Measurements from ENCODE around the gene PRMT9.

Gene PRMT9

GRCh38 chr4:147683717-147684700, at the start of gene PRMT9:
Gene PRMT9 (minus strand): TSS chr4:147684163. CDS start chr4:147683987, 176 bp downstream.
- DNase-seq (ENCODE audit: low spot score in 2 of 2) = peak; percentile 79 to 92
- peak within 1 kb of the TSS; percentile 92 for H3K4me3 Mint-ChIP-seq
- H3K4me1 Mint-ChIP-seq = peaks cover 38% of the 10 kb centered on the region
- peak; percentile 99 for ATAC-seq
- H3K36me3 Mint-ChIP-seq = peaks cover 4% of the 10 kb centered on the region
- H3K9me3 Mint-ChIP-seq = no peaks in the 10 kb centered on the region
- peak within 1 kb of the TSS; percentile 94 for H3K27ac Mint-ChIP-seq

- Mint-ChIP-seq H3K4me3 (peak overlapping the region; percentile 87), H3K27ac (peak overlapping the region; percentile 55), H3K4me1 (peaks cover 41% of the 10 kb centered on the region), H3K9me3 (no peaks in the 10 kb centered on the region), H3K36me3 (no peaks in the 10 kb centered on the region)
- peak; percentile 42 for ATAC-seq
- DNase-seq (ENCODE audit: low spot score in 2 of 2) = no peak
These were observed 48.7 kb upstream of the PRMT9 start for GRCh38 chr4:147732518-147733235.

- peak; percentile 54 to 85 for DNase-seq (ENCODE audit: low spot score in 2 of 2)
- Mint-ChIP-seq H3K27ac (peak within 1 kb of the TSS; percentile 93), H3K4me3 (peak within 1 kb of the TSS; percentile 87), H3K4me1 (peaks cover 41% of the 10 kb centered on the region), H3K36me3 (no peaks in the 10 kb centered on the region), H3K9me3 (no peaks in the 10 kb centered on the region)
- peak; percentile 87 for ATAC-seq
These were observed 47.9 kb upstream of the PRMT9 start, which contains the start of gene ARHGAP10 for GRCh38 chr4:147731580-147732517. Gene ARHGAP10 (plus strand): TSS chr4:147732088. CDS start chr4:147732302, 214 bp downstream.

- no peaks in the 10 kb centered on the region for H3K36me3 Mint-ChIP-seq
- peaks cover 26% of the 10 kb centered on the region for H3K4me1 Mint-ChIP-seq
- no peaks in the 10 kb centered on the region for H3K9me3 Mint-ChIP-seq
- ATAC-seq = no peak
- no peak overlapping the region for H3K27ac Mint-ChIP-seq
- no peak overlapping the region for H3K4me3 Mint-ChIP-seq
- no peak for DNase-seq (ENCODE audit: low spot score in 2 of 2)
These were observed 46.4 kb upstream of the PRMT9 start for GRCh38 chr4:147730333-147730732.

- H3K4me1 Mint-ChIP-seq = no peaks in the 10 kb centered on the region
- no peak overlapping the region for H3K27ac Mint-ChIP-seq
- H3K4me3 Mint-ChIP-seq = no peak overlapping the region
- DNase-seq (ENCODE audit: low spot score in 2 of 2) (no peak), ATAC-seq (no peak)
- H3K36me3 Mint-ChIP-seq = no peaks in the 10 kb centered on the region
- no peaks in the 10 kb centered on the region for H3K9me3 Mint-ChIP-seq
These were observed 43.6 kb upstream of the PRMT9 start for GRCh38 chr4:147727476-147728028.

GRCh38 chr4:147725673-147726072, 41.7 kb upstream of the PRMT9 start:
- Mint-ChIP-seq H3K4me3 (no peak overlapping the region), H3K9me3 (no peaks in the 10 kb centered on the region), H3K36me3 (no peaks in the 10 kb centered on the region), H3K4me1 (no peaks in the 10 kb centered on the region), H3K27ac (no peak overlapping the region)
- ATAC-seq = no peak
- no peak for DNase-seq (ENCODE audit: low spot score in 2 of 2)

- no peaks in the 10 kb centered on the region for H3K4me1 Mint-ChIP-seq
- H3K4me3 Mint-ChIP-seq = no peak overlapping the region
- DNase-seq (ENCODE audit: low spot score in 2 of 2) (no peak), ATAC-seq (no peak)
- no peak overlapping the region for H3K27ac Mint-ChIP-seq
- no peaks in the 10 kb centered on the region for H3K9me3 Mint-ChIP-seq
- no peaks in the 10 kb centered on the region for H3K36me3 Mint-ChIP-seq
These were observed 40.7 kb upstream of the PRMT9 start for GRCh38 chr4:147724468-147725201.

- ATAC-seq (no peak), DNase-seq (ENCODE audit: low spot score in 2 of 2) (no peak)
- Mint-ChIP-seq H3K36me3 (no peaks in the 10 kb centered on the region), H3K4me1 (no peaks in the 10 kb centered on the region), H3K4me3 (no peak overlapping the region), H3K27ac (no peak overlapping the region), H3K9me3 (no peaks in the 10 kb centered on the region)
These were observed 39.4 kb upstream of the PRMT9 start for GRCh38 chr4:147723326-147723725.

GRCh38 chr4:147717878-147718277, 33.9 kb upstream of the PRMT9 start:
- Mint-ChIP-seq H3K4me1 (peaks cover 11% of the 10 kb centered on the region), H3K27ac (no peak overlapping the region), H3K4me3 (no peak overlapping the region), H3K9me3 (no peaks in the 10 kb centered on the region), H3K36me3 (no peaks in the 10 kb centered on the region)
- no peak for ATAC-seq
- DNase-seq (ENCODE audit: low spot score in 2 of 2) = no peak

- H3K27ac Mint-ChIP-seq = no peak overlapping the region
- no peak for DNase-seq (ENCODE audit: low spot score in 2 of 2)
- H3K4me3 Mint-ChIP-seq = no peak overlapping the region
These were observed 30.8 kb upstream of the PRMT9 start for GRCh38 chr4:147714575-147715401.

GRCh38 chr4:147709999-147710398, 26.0 kb upstream of the PRMT9 start:
- ATAC-seq = no peak
- peak in 1 of 2 donors; percentile 47 for DNase-seq (ENCODE audit: low spot score in 2 of 2)
- no peak overlapping the region for H3K4me3 Mint-ChIP-seq
- H3K36me3 Mint-ChIP-seq = no peaks in the 10 kb centered on the region
- peaks cover 8% of the 10 kb centered on the region for H3K4me1 Mint-ChIP-seq
- H3K9me3 Mint-ChIP-seq = no peaks in the 10 kb centered on the region
- no peak overlapping the region for H3K27ac Mint-ChIP-seq

More at GRCh38 chr4:147714575-147715401, 30.8 kb upstream of the PRMT9 start:
- Mint-ChIP-seq H3K4me1 (peaks cover 11% of the 10 kb centered on the region), H3K9me3 (no peaks in the 10 kb centered on the region), H3K36me3 (no peaks in the 10 kb centered on the region)
- no peak for ATAC-seq

GRCh38 chr4:147707892-147708672, 24.1 kb upstream of the PRMT9 start:
- ATAC-seq (peak; percentile 53), DNase-seq (ENCODE audit: low spot score in 2 of 2) (peak; percentile 31 to 59)
- no peak overlapping the region for H3K27ac Mint-ChIP-seq
- no peak overlapping the region for H3K4me3 Mint-ChIP-seq
- H3K9me3 Mint-ChIP-seq = no peaks in the 10 kb centered on the region
- H3K4me1 Mint-ChIP-seq = peaks cover 8% of the 10 kb centered on the region
- no peaks in the 10 kb centered on the region for H3K36me3 Mint-ChIP-seq

GRCh38 chr4:147704846-147705245, 20.9 kb upstream of the PRMT9 start:
- Mint-ChIP-seq H3K36me3 (no peaks in the 10 kb centered on the region), H3K27ac (no peak overlapping the region), H3K4me3 (no peak overlapping the region), H3K4me1 (peaks cover 8% of the 10 kb centered on the region), H3K9me3 (no peaks in the 10 kb centered on the region)
- DNase-seq (ENCODE audit: low spot score in 2 of 2) (no peak), ATAC-seq (no peak)

All from stimulated activated effector memory CD8-positive, alpha-beta T cell treated with anti-CD3 and anti-CD28 coated beads, Interleukin-12 subunit alpha, Interleukin-12 subunit beta, amount 100 ng/mL, for 72 hours (primary cell).